Measurements from ENCODE around the gene RAB11FIP4. TPM values are rescaled to one million over a fixed set of nuclear protein-coding genes. Genes with fewer than 3 reads are reported as not detected.
"Not testable (repeated sequence)": the region's sequence is repeated elsewhere in the genome, so short reads cannot be mapped to it uniquely, and the experiment has no call there.

RAB11FIP4 gene
- total RNA-seq (2014; rRNA removed; shearing (Covaris generic)): 0.22 TPM in 1 of 2 replicates, not detected in the other
- polyA plus RNA-seq (2016; fragmentation: Nextera tagmentation; extraction: Ambion mirVana): 0.38 and 0.40 TPM in 2 replicates

- DNase-seq: peak; percentile 34
- no peaks in the 10 kb centered on the region for H4K20me1 ChIP-seq (ENCODE audit: insufficient read depth)
- H3K4me2 ChIP-seq (ENCODE audit: unreplicated experiment): no peak within 1 kb of the TSS
- H3K27ac ChIP-seq: no peak within 1 kb of the TSS
- no peak for TF ChIP-seq EZH2 (IDR thresholded peaks at IDR 0.05; ENCODE audit: insufficient read depth, poor library complexity, severe bottlenecking)
- TF ChIP-seq EZH2phosphoT487 (IDR thresholded peaks at IDR 0.05; ENCODE audit: insufficient read depth, low read depth): no peak
- no peaks in the 10 kb centered on the region for H3K9me3 ChIP-seq (ENCODE audit: low read depth)
- H3K9ac ChIP-seq: no peak within 1 kb of the TSS
- H3K27me3 ChIP-seq (replicated peaks; ENCODE audit: insufficient read depth): peaks cover 27% of the 10 kb centered on the region
- WGBS, 2 experiments (ENCODE audit: low coverage in 1 of 2, low lambda C conversion rate in 2 of 2, missing lambda C conversion rate in 2 of 2): 0 to 1% methylated on average over 16 to 48 of the region's 69 CpGs
- in situ Hi-C loops (cut with MboI): no loop called here
- H3K36me3 ChIP-seq (ENCODE audit: low read depth): no peaks in the 10 kb centered on the region
- no peaks in the 10 kb centered on the region for H3K4me1 ChIP-seq (ENCODE audit: insufficient read depth)
- H2AFZ ChIP-seq: no peak within 1 kb of the TSS
- peak within 1 kb of the TSS; percentile 41; the same call in 1 of the 2 replicates for H3K4me3 ChIP-seq
- H3K9me2 ChIP-seq (ENCODE audit: insufficient read depth): no peaks in the 10 kb centered on the region
- peaks cover 4% of the 10 kb centered on the region; the same call in 1 of the 2 replicates for H3F3A ChIP-seq (ENCODE audit: insufficient read depth)
- H3K79me2 ChIP-seq (ENCODE audit: insufficient read depth): no peaks in the 10 kb centered on the region
Observed at GRCh38 chr17:31391496-31391949, at the start of gene RAB11FIP4. RAB11FIP4 (plus strand) TSS chr17:31391675; CDS start chr17:31391853, 178 bp downstream.

- in situ Hi-C loops (cut with MboI): not testable (repeated sequence)
Observed at GRCh38 chr17:31345191-31345747, 46.2 kb upstream of the RAB11FIP4 start.

GRCh38 chr17:31349454-31349853, 42.0 kb upstream of the RAB11FIP4 start:
- Histone ChIP-seq H3K27ac (no peak overlapping the region), H3K9ac (no peak overlapping the region), H3K4me3 (no peak overlapping the region), H3K9me3 (ENCODE audit: low read depth) (no peaks in the 10 kb centered on the region), H3K4me1 (ENCODE audit: insufficient read depth) (no peaks in the 10 kb centered on the region), H3K9me2 (ENCODE audit: insufficient read depth) (no peaks in the 10 kb centered on the region), H2AFZ (no peak overlapping the region), H3K79me2 (ENCODE audit: insufficient read depth) (no peaks in the 10 kb centered on the region), H3K27me3 (replicated peaks; ENCODE audit: insufficient read depth) (no peaks in the 10 kb centered on the region), H3F3A (ENCODE audit: insufficient read depth) (no peaks in the 10 kb centered on the region), H3K4me2 (ENCODE audit: unreplicated experiment) (no peak overlapping the region), H3K36me3 (ENCODE audit: low read depth) (peaks cover 43% of the 10 kb centered on the region), H4K20me1 (ENCODE audit: insufficient read depth) (no peaks in the 10 kb centered on the region)
- in situ Hi-C loops (cut with MboI): no loop called here
- DNase-seq: no peak
- TF ChIP-seq EZH2 (IDR thresholded peaks at IDR 0.05; ENCODE audit: insufficient read depth, poor library complexity, severe bottlenecking) (no peak), EZH2phosphoT487 (IDR thresholded peaks at IDR 0.05; ENCODE audit: insufficient read depth, low read depth) (no peak)

More at GRCh38 chr17:31345191-31345747, 46.2 kb upstream of the RAB11FIP4 start:
- not testable (repeated sequence) for H3K9ac ChIP-seq; H3K27ac ChIP-seq; H3K27me3 ChIP-seq (replicated peaks; ENCODE audit: insufficient read depth); H3K79me2 ChIP-seq (ENCODE audit: insufficient read depth); H3K9me3 ChIP-seq (ENCODE audit: low read depth); H3K4me3 ChIP-seq; H3K4me2 ChIP-seq (ENCODE audit: unreplicated experiment); DNase-seq; H4K20me1 ChIP-seq (ENCODE audit: insufficient read depth); H3K9me2 ChIP-seq (ENCODE audit: insufficient read depth); H2AFZ ChIP-seq; H3K4me1 ChIP-seq (ENCODE audit: insufficient read depth); H3F3A ChIP-seq (ENCODE audit: insufficient read depth)
- H3K36me3 ChIP-seq (ENCODE audit: low read depth): peaks cover 21% of the 10 kb centered on the region
- 85 to 86% methylated on average over 16 to 25 of the region's 34 CpGs for WGBS, 2 experiments (ENCODE audit: low coverage in 1 of 2, low lambda C conversion rate in 2 of 2, missing lambda C conversion rate in 2 of 2)

- Histone ChIP-seq H3K4me2 (ENCODE audit: unreplicated experiment) (no peak overlapping the region), H4K20me1 (ENCODE audit: insufficient read depth) (no peaks in the 10 kb centered on the region), H3K27me3 (replicated peaks; ENCODE audit: insufficient read depth) (no peaks in the 10 kb centered on the region), H3F3A (ENCODE audit: insufficient read depth) (no peaks in the 10 kb centered on the region), H2AFZ (no peak overlapping the region), H3K9me2 (ENCODE audit: insufficient read depth) (no peaks in the 10 kb centered on the region), H3K79me2 (ENCODE audit: insufficient read depth) (no peaks in the 10 kb centered on the region), H3K4me1 (ENCODE audit: insufficient read depth) (no peaks in the 10 kb centered on the region), H3K9me3 (ENCODE audit: low read depth) (no peaks in the 10 kb centered on the region), H3K36me3 (ENCODE audit: low read depth) (peaks cover 68% of the 10 kb centered on the region), H3K4me3 (no peak overlapping the region), H3K27ac (no peak overlapping the region), H3K9ac (no peak overlapping the region)
- TF ChIP-seq EZH2 (IDR thresholded peaks at IDR 0.05; ENCODE audit: insufficient read depth, poor library complexity, severe bottlenecking) (no peak), EZH2phosphoT487 (IDR thresholded peaks at IDR 0.05; ENCODE audit: insufficient read depth, low read depth) (no peak)
- in situ Hi-C loops (cut with MboI): loop anchor here (25.0 kb wide), 1 partner anchor 344 kb away; no protein-coding TSS in a partner anchor
- 27 to 49% methylated on average over 1 of the region's 1 CpG for WGBS, 2 experiments (ENCODE audit: low coverage in 1 of 2, low lambda C conversion rate in 2 of 2, missing lambda C conversion rate in 2 of 2)
- DNase-seq: peak; percentile 3
Observed at GRCh38 chr17:31355935-31356334, 35.5 kb upstream of the RAB11FIP4 start.
